ENCODE measurements around the gene RNPEPL1. TPM values are rescaled to one million over a fixed set of nuclear protein-coding genes. Genes with fewer than 3 reads are reported as not detected.

The RNPEPL1 gene
- total RNA-seq, 2 donors from 2014 or later, result 27.2 to 52.7 TPM

DNA sequence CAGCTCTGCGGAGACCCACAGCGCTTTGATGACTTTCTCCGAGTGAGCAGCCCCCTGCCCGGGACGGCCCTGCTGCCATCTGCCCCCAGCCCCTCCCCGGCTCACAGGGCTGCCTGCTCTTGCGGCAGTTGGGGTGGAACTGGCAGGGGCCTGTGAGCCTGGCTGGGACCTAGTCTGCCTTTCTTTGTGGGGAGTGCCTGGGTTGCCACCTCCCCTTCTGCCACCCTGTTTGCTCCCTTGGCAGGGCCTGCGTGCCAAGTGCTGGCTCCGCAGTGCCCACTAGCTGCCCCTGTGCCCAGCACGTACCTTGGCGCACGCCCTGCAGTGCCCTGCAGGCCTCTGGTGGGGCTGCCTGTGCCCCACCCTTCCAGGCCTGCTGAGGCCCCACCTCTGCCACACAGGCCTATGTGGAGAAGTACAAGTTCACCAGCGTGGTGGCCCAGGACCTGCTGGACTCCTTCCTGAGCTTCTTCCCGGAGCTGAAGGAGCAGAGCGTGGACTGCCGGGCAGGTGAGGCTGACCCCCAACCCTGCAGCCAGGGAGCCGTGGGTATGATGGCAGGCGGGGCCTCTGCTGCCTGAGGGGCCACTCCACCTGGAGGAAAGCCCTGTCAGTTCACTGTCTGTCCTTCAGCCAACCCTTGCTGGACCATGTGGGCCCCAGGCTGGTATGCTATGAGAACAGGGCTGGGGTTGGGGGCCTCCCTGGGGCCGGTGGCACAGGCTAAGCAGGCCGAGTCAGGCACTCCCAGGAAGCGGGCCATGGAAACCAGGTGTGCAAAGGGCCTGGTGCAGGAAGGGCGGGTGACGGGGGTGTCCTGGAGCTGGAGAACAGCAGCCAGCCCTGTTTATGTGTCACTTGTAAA, 7.0 kb downstream of the RNPEPL1 start:
- ATAC-seq (replicated peaks), result no peak
- Mint-ChIP-seq H3K27me3 (no peaks in the 10 kb centered on the region), H3K27ac (no peak overlapping the region), H3K9me3 (no peaks in the 10 kb centered on the region), H3K4me1 (peaks cover 17% of the 10 kb centered on the region), H3K4me3 (no peak overlapping the region), H3K36me3 (ENCODE audit: low read depth) (peaks cover 15% of the 10 kb centered on the region)

GRCh38 chr2:240576036-240576435, 7.8 kb downstream of the RNPEPL1 start:
- H3K9me3 Mint-ChIP-seq, result no peaks in the 10 kb centered on the region
- no peaks in the 10 kb centered on the region for H3K27me3 Mint-ChIP-seq
- H3K36me3 Mint-ChIP-seq (ENCODE audit: low read depth), result peaks cover 15% of the 10 kb centered on the region
- no peak overlapping the region for H3K27ac Mint-ChIP-seq
- H3K4me3 Mint-ChIP-seq, result no peak overlapping the region
- ATAC-seq (replicated peaks), result no peak
- peaks cover 18% of the 10 kb centered on the region for H3K4me1 Mint-ChIP-seq

DNA sequence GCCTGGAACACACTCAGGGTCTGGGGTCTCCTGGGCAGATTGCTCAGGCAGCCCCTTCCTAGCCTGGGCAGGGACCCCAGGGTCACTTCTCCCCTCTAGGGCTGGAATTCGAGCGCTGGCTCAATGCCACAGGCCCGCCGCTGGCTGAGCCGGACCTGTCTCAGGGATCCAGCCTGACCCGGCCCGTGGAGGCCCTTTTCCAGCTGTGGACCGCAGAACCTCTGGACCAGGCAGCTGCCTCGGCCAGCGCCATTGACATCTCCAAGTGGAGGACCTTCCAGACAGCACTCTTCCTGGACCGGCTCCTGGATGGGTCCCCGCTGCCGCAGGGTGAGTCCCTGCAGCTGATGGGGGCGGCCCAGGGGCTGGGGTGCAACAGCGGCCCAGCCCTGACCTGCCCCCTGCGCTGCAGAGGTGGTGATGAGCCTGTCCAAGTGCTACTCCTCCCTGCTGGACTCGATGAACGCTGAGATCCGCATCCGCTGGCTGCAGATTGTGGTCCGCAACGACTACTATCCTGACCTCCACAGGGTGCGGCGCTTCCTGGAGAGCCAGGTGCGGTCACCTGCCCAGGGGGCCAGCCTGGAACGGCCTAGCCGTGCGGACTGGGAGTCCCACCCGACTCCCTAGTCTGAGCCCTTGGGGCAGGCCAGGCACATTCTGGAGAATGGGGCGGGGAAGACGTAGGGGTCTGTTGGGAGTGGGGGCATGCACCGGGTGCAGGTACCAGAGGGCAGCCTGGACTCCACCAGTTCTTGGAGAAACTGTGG, 8.3 kb downstream of the RNPEPL1 start:
- peaks cover 18% of the 10 kb centered on the region for H3K4me1 Mint-ChIP-seq
- no peak for ATAC-seq (replicated peaks)
- H3K4me3 Mint-ChIP-seq, result no peak overlapping the region
- H3K9me3 Mint-ChIP-seq, result no peaks in the 10 kb centered on the region
- H3K36me3 Mint-ChIP-seq (ENCODE audit: low read depth), result peaks cover 15% of the 10 kb centered on the region
- H3K27ac Mint-ChIP-seq, result no peak overlapping the region
- no peaks in the 10 kb centered on the region for H3K27me3 Mint-ChIP-seq

DNA sequence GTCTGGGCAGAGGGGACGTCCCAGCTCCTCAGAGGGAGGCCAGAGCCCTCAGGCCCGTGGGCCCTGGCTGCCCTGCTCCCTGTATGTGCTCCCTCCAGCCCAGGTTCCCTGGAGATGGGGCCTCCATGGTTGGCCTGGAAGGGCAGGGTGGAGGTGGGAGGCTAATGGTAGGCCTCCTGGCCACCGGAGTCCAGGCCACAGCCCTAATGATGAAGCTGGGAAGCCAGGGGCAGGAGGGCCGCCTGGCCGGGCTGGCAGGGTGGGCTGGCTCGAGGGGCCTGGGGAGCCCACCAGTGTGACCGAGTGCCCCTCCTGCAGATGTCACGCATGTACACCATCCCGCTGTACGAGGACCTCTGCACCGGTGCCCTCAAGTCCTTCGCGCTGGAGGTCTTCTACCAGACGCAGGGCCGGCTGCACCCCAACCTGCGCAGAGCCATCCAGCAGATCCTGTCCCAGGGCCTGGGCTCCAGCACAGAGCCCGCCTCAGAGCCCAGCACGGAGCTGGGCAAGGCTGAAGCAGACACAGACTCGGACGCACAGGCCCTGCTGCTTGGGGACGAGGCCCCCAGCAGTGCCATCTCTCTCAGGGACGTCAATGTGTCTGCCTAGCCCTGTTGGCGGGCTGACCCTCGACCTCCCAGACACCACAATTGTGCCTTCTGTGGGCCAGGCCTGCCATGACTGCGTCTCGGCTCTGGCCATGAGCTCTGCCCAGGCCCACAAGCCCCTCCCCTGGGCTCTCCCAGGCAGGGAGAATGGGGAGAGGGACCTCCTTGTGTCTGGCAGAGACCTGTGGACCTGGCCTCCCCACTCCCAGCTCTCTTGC, 9.2 kb downstream of the RNPEPL1 start:
- H3K27me3 Mint-ChIP-seq, result no peaks in the 10 kb centered on the region
- ATAC-seq (replicated peaks), result no peak
- H3K27ac Mint-ChIP-seq, result no peak overlapping the region
- no peak overlapping the region for H3K4me3 Mint-ChIP-seq
- H3K36me3 Mint-ChIP-seq (ENCODE audit: low read depth), result peaks cover 15% of the 10 kb centered on the region
- H3K9me3 Mint-ChIP-seq, result no peaks in the 10 kb centered on the region
- peaks cover 21% of the 10 kb centered on the region for H3K4me1 Mint-ChIP-seq

GRCh38 chr2:240578110-240578450, 9.8 kb downstream of the RNPEPL1 start:
- Mint-ChIP-seq H3K27me3 (no peaks in the 10 kb centered on the region), H3K9me3 (no peaks in the 10 kb centered on the region), H3K4me1 (peaks cover 21% of the 10 kb centered on the region), H3K4me3 (no peak overlapping the region), H3K36me3 (ENCODE audit: low read depth) (peaks cover 15% of the 10 kb centered on the region), H3K27ac (no peak overlapping the region)
- ATAC-seq (replicated peaks), result no peak

GRCh38 chr2:240578488-240578887, 10.2 kb downstream of the RNPEPL1 start:
- Mint-ChIP-seq H3K27me3 (no peaks in the 10 kb centered on the region), H3K4me1 (peaks cover 21% of the 10 kb centered on the region), H3K27ac (peak overlapping the region; percentile 84), H3K4me3 (peak overlapping the region; percentile 67), H3K9me3 (no peaks in the 10 kb centered on the region), H3K36me3 (ENCODE audit: low read depth) (peaks cover 15% of the 10 kb centered on the region)
- no peak for ATAC-seq (replicated peaks)

GRCh38 chr2:240579071-240579762, 10.9 kb downstream of the RNPEPL1 start:
- H3K36me3 Mint-ChIP-seq (ENCODE audit: low read depth), result peaks cover 15% of the 10 kb centered on the region
- H3K27ac Mint-ChIP-seq, result peak overlapping the region; percentile 84
- no peaks in the 10 kb centered on the region for H3K9me3 Mint-ChIP-seq
- peaks cover 21% of the 10 kb centered on the region for H3K4me1 Mint-ChIP-seq
- H3K4me3 Mint-ChIP-seq, result peak overlapping the region; percentile 67
- H3K27me3 Mint-ChIP-seq, result no peaks in the 10 kb centered on the region
- ATAC-seq (replicated peaks), result peak; percentile 12

DNA sequence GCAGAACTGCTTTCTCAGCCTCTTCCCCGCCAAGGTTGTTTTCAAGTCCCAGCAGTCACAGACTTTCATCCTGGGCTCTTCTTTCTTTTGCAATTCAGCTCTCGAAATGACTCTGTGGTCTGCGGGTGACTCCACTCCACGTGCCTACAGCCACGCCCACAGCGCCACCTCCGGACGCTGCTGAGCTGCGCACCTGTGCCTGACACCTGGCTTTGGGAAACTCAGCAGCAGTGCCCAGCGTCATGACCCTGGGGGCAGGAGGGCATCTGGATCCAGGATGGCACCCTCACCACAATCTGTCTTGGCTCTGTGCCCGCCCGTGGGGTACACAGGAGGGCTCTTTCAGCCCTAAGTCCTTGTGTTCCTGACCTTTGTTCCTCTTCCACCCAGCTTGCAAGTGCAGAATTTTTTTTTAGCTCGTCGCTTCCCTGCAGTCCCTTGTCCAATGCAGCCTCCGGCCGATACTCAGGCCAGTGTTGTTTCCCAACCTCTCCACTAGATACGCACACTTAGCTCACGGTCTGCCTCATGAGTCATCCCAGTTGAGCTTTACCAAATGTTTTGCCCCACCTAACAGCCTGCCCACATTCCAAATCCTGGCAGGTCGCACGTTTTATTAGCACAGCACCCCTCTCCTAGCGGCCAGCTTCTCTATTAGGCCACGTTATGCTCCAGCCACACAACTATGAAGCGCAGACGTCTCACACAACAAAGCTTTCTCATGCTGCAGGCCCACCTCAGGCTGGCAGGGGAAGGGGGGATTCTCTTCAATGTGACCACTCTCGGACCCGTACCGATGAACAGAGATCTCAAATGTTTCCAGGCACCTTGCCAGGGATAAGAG, 11.7 kb downstream of the RNPEPL1 start:
- Mint-ChIP-seq H3K4me3 (peak overlapping the region; percentile 67), H3K27ac (peak overlapping the region; percentile 84), H3K36me3 (ENCODE audit: low read depth) (peaks cover 15% of the 10 kb centered on the region), H3K9me3 (no peaks in the 10 kb centered on the region), H3K4me1 (peaks cover 25% of the 10 kb centered on the region), H3K27me3 (no peaks in the 10 kb centered on the region)
- peak; percentile 93 for ATAC-seq (replicated peaks)

- Mint-ChIP-seq H3K27ac (no peak overlapping the region), H3K9me3 (no peaks in the 10 kb centered on the region), H3K4me3 (no peak overlapping the region), H3K4me1 (peaks cover 25% of the 10 kb centered on the region), H3K27me3 (no peaks in the 10 kb centered on the region), H3K36me3 (ENCODE audit: low read depth) (peaks cover 7% of the 10 kb centered on the region)
- no peak for ATAC-seq (replicated peaks)
Observed at GRCh38 chr2:240581811-240582210, 13.5 kb downstream of the RNPEPL1 start.

DNA sequence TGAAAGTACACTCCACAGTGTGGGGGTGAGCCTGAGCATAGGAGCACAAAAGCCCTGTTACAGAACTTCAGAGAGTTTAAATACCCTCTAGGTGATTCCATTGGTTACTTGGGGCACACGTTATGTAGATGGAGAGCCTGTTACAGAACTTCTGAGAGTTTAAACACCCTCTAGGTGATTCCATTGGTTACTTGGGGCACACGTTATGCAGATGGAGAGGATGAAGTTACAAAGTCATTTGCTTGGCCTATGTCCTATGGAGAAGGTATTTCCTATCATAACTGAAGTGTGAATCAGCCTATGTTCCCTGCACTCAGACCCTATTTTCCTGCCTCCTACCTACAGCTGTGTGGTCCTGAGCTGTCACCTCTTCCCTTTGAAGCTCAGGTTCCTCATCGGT, 14.5 kb downstream of the RNPEPL1 start:
- no peak overlapping the region for H3K4me3 Mint-ChIP-seq

GRCh38 chr2:240583774-240584173, 15.5 kb downstream of the RNPEPL1 start:
- Mint-ChIP-seq H3K36me3 (ENCODE audit: low read depth) (peaks cover 2% of the 10 kb centered on the region), H3K27me3 (no peaks in the 10 kb centered on the region), H3K27ac (no peak overlapping the region), H3K4me1 (peaks cover 36% of the 10 kb centered on the region), H3K4me3 (no peak overlapping the region), H3K9me3 (no peaks in the 10 kb centered on the region)
- ATAC-seq (replicated peaks), result no peak

More for the DNA sequence above, 14.5 kb downstream of the RNPEPL1 start:
- H3K27ac Mint-ChIP-seq, result no peak overlapping the region
- ATAC-seq (replicated peaks), result no peak
- H3K27me3 Mint-ChIP-seq, result no peaks in the 10 kb centered on the region
- peaks cover 5% of the 10 kb centered on the region for H3K36me3 Mint-ChIP-seq (ENCODE audit: low read depth)
- no peaks in the 10 kb centered on the region for H3K9me3 Mint-ChIP-seq
- H3K4me1 Mint-ChIP-seq, result peaks cover 28% of the 10 kb centered on the region

GRCh38 chr2:240584486-240585031, 16.3 kb downstream of the RNPEPL1 start:
- peaks cover 34% of the 10 kb centered on the region for H3K4me1 Mint-ChIP-seq

GRCh38 chr2:240585101-240585500, 16.8 kb downstream of the RNPEPL1 start:
- ATAC-seq (replicated peaks), result no peak
- Mint-ChIP-seq H3K27ac (peak overlapping the region; percentile 37), H3K4me1 (peaks cover 28% of the 10 kb centered on the region), H3K4me3 (peak overlapping the region; percentile 92), H3K36me3 (ENCODE audit: low read depth) (peaks cover 6% of the 10 kb centered on the region), H3K9me3 (no peaks in the 10 kb centered on the region), H3K27me3 (no peaks in the 10 kb centered on the region)

More at GRCh38 chr2:240584486-240585031, 16.3 kb downstream of the RNPEPL1 start:
- ATAC-seq (replicated peaks), result peak; percentile 3
- peaks cover 6% of the 10 kb centered on the region for H3K36me3 Mint-ChIP-seq (ENCODE audit: low read depth)
- H3K9me3 Mint-ChIP-seq, result no peaks in the 10 kb centered on the region
- H3K4me3 Mint-ChIP-seq, result peak overlapping the region; percentile 92
- H3K27me3 Mint-ChIP-seq, result no peaks in the 10 kb centered on the region
- H3K27ac Mint-ChIP-seq, result peak overlapping the region; percentile 37
